Breast epithelium (tissue), 3 donors: Measurements from ENCODE around the gene RGMA.

Experiments used
- POLR2AphosphoS5 ChIP-seq, 3 donors: sonication (generic); formaldehyde crosslinking; IDR thresholded peaks; one replicate each; pipeline ENCODE4 v1.6.1; 2017; ENCODE audit warnings: antibody characterized with exemption in 3 of 3
- TF ChIP-seq, protein P1 (sequence below), 3 donors: fragments of 450-650 bp; IDR thresholded peaks; one replicate each; pipeline ENCODE4 v1.5.1; 2016 to 2017; ENCODE audit warnings: antibody characterized with exemption in 3 of 3, mild to moderate bottlenecking in 3 of 3, moderate library complexity in 3 of 3

- TF ChIP-seq, protein P1, sequence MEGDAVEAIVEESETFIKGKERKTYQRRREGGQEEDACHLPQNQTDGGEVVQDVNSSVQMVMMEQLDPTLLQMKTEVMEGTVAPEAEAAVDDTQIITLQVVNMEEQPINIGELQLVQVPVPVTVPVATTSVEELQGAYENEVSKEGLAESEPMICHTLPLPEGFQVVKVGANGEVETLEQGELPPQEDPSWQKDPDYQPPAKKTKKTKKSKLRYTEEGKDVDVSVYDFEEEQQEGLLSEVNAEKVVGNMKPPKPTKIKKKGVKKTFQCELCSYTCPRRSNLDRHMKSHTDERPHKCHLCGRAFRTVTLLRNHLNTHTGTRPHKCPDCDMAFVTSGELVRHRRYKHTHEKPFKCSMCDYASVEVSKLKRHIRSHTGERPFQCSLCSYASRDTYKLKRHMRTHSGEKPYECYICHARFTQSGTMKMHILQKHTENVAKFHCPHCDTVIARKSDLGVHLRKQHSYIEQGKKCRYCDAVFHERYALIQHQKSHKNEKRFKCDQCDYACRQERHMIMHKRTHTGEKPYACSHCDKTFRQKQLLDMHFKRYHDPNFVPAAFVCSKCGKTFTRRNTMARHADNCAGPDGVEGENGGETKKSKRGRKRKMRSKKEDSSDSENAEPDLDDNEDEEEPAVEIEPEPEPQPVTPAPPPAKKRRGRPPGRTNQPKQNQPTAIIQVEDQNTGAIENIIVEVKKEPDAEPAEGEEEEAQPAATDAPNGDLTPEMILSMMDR (IDR thresholded peaks at IDR 0.05): no peak
- no peak for TF ChIP-seq POLR2AphosphoS5 (IDR thresholded peaks at IDR 0.05)
Observed at GRCh38 chr15:93091465-93091864, 2.5 kb upstream of the RGMA start.
